ENCODE measurements around the gene STAM2.
"Not testable (repeated sequence)": the region's sequence is repeated elsewhere in the genome, so short reads cannot be mapped to it uniquely, and the experiment has no call there.

The STAM2 gene

DNA sequence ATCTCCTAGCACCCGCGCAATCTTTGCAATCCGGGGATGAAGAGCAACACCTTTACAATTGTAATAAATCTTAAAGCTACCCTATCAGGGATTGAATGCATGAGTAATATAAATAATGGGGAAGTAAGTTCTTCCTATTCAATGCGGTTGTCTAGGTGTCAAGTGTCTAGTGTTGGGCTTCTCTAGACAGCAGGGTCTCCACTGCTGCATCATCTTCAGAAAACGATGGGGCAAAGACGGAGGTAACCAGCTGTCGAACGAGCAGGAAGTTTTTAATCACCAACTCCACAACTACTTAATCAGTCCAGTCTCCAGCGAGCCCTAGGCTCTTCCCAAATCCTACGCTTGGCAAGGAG, 573 bp downstream of the STAM2 start:
- no peak overlapping the region for H4K8ac ChIP-seq (ENCODE audit: low read depth, low read length)
- H2BK15ac ChIP-seq (ENCODE audit: low read length): no peak overlapping the region
- no peak overlapping the region for H3K4ac ChIP-seq (ENCODE audit: low read length)
- peak overlapping the region; percentile 71 for H3K4me2 ChIP-seq (ENCODE audit: insufficient read depth, low read length, poor library complexity, severe bottlenecking)
- H3K18ac ChIP-seq (ENCODE audit: low read length): peak overlapping the region; percentile 97
- peaks cover 0 to 4% of the 10 kb centered on the region in 2 donors for H3K4me1 ChIP-seq (ENCODE audit: control insufficient read depth in 2 of 2, insufficient read depth in 1 of 2, low read depth in 1 of 2, low read length in 2 of 2)
- no peak overlapping the region for H2BK12ac ChIP-seq (ENCODE audit: low read length)
- H2AK5ac ChIP-seq (ENCODE audit: low read depth, low read length): no peak overlapping the region
- peak overlapping the region; percentile 37 for H3K9ac ChIP-seq (ENCODE audit: low read depth, low read length, poor library complexity)
- peak overlapping the region; percentile 66 to 98 for H3K4me3 ChIP-seq (ENCODE audit: low read length in 2 of 2)
- H3K79me1 ChIP-seq (ENCODE audit: low read depth, low read length): no peaks in the 10 kb centered on the region
- peak overlapping the region; percentile 93 for H2BK5ac ChIP-seq (ENCODE audit: low read length)
- no peak for DNase-seq (ENCODE audit: low spot score)
- H2AFZ ChIP-seq (ENCODE audit: low read length): peak overlapping the region; percentile 93
- no peaks in the 10 kb centered on the region for H3K9me3 ChIP-seq (replicated peaks in 1 of 2; ENCODE audit: control insufficient read depth in 2 of 2, insufficient read depth in 1 of 2, low read depth in 1 of 2, low read length in 2 of 2)
- no CpG with 5 or more reads among the region's 10 CpGs for WGBS, 2 donors (ENCODE audit: extremely low coverage in 2 of 2, insufficient read length in 2 of 2, insufficient replicate concordance in 1 of 2)
- peak overlapping the region; percentile 91 for H3K27ac ChIP-seq (replicated peaks; ENCODE audit: low read length)
- no peaks in the 10 kb centered on the region for H3K27me3 ChIP-seq (ENCODE audit: control insufficient read depth in 3 of 3, insufficient read depth in 3 of 3, low read depth in 1 of 3, low read length in 3 of 3)
- no peaks in the 10 kb centered on the region for H3K36me3 ChIP-seq (replicated peaks in 1 of 2; ENCODE audit: control insufficient read depth in 2 of 2, insufficient read depth in 2 of 2, low read length in 2 of 2)
- H4K91ac ChIP-seq (ENCODE audit: low read depth, low read length, poor library complexity): no peak overlapping the region
- no peak overlapping the region for H2BK120ac ChIP-seq (ENCODE audit: low read depth, low read length)
- H3K14ac ChIP-seq (ENCODE audit: low read length): no peak overlapping the region
- peak overlapping the region; percentile 98 for H3K23ac ChIP-seq (ENCODE audit: low read depth, low read length, poor library complexity)

DNA sequence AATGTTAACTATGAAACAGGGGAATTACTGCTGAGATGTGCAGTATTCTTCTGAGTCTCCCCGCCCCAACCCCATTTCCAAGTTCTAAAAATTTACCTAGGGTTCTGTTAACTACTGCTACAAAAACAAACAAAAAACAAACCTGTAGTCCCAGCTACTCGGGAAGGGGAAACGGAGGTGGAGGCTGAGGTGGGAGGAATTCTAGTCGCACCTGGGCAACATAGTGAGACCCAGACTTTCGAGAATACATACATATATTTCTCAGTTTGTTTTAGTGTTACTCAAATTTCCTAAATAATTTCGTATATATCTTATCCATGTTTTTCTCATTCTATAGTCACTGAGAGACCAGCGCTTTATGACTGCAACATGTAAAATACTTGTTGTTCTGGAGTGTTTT, 989 bp downstream of the STAM2 start:
- no peak overlapping the region for H3K14ac ChIP-seq (ENCODE audit: low read length)
- H3K4me2 ChIP-seq (ENCODE audit: insufficient read depth, low read length, poor library complexity, severe bottlenecking): peak overlapping the region; percentile 71
- H2BK15ac ChIP-seq (ENCODE audit: low read length): no peak overlapping the region
- no peak overlapping the region for H4K8ac ChIP-seq (ENCODE audit: low read depth, low read length)
- H3K4me1 ChIP-seq (ENCODE audit: control insufficient read depth in 2 of 2, insufficient read depth in 1 of 2, low read depth in 1 of 2, low read length in 2 of 2): peaks cover 0 to 4% of the 10 kb centered on the region in 2 donors
- H3K27ac ChIP-seq (replicated peaks; ENCODE audit: low read length): no peak overlapping the region
- no peak overlapping the region for H4K91ac ChIP-seq (ENCODE audit: low read depth, low read length, poor library complexity)
- H3K23ac ChIP-seq (ENCODE audit: low read depth, low read length, poor library complexity): no peak overlapping the region
- H2AK5ac ChIP-seq (ENCODE audit: low read depth, low read length): no peak overlapping the region
- no peak overlapping the region for H2BK12ac ChIP-seq (ENCODE audit: low read length)
- H2AFZ ChIP-seq (ENCODE audit: low read length): peak overlapping the region; percentile 93
- peak overlapping the region in 1 of 2 donors; percentile 66 for H3K4me3 ChIP-seq (ENCODE audit: low read length in 2 of 2)
- no peak overlapping the region for H3K4ac ChIP-seq (ENCODE audit: low read length)
- no peaks in the 10 kb centered on the region for H3K36me3 ChIP-seq (replicated peaks in 1 of 2; ENCODE audit: control insufficient read depth in 2 of 2, insufficient read depth in 2 of 2, low read length in 2 of 2)
- no peak overlapping the region for H2BK120ac ChIP-seq (ENCODE audit: low read depth, low read length)
- H3K79me1 ChIP-seq (ENCODE audit: low read depth, low read length): no peaks in the 10 kb centered on the region
- H3K9me3 ChIP-seq (replicated peaks in 1 of 2; ENCODE audit: control insufficient read depth in 2 of 2, insufficient read depth in 1 of 2, low read depth in 1 of 2, low read length in 2 of 2): no peaks in the 10 kb centered on the region
- no peak overlapping the region for H3K18ac ChIP-seq (ENCODE audit: low read length)
- no CpG with 5 or more reads among the region's 7 CpGs for WGBS, 2 donors (ENCODE audit: extremely low coverage in 2 of 2, insufficient read length in 2 of 2, insufficient replicate concordance in 1 of 2)
- no peak overlapping the region for H2BK5ac ChIP-seq (ENCODE audit: low read length)
- no peak overlapping the region for H3K9ac ChIP-seq (ENCODE audit: low read depth, low read length, poor library complexity)
- no peak for DNase-seq (ENCODE audit: low spot score)
- H3K27me3 ChIP-seq (ENCODE audit: control insufficient read depth in 3 of 3, insufficient read depth in 3 of 3, low read depth in 1 of 3, low read length in 3 of 3): no peaks in the 10 kb centered on the region

DNA sequence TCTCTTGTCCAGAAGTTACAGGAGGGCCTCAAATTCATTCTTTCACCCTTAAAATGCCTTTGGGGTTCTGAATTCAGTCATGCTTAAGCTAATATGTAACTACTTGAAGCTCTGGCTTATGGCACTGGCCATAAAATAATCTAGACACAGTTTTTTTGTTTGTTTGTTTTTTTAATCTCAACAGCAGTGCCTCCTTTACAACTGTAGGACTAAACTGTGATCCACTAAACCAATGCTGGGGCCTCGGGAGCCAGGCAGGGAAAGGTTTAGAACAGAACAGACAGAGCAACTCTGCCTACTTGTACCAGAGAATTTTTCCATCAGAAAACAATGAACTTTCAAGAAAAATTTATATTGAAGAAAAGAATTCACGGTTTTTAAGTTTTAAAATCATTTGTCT, 1.7 kb downstream of the STAM2 start:
- Histone ChIP-seq H3K79me1 (ENCODE audit: low read depth, low read length) (no peaks in the 10 kb centered on the region), H3K14ac (ENCODE audit: low read length) (no peak overlapping the region), H2BK5ac (ENCODE audit: low read length) (no peak overlapping the region), H2AFZ (ENCODE audit: low read length) (no peak overlapping the region), H2BK12ac (ENCODE audit: low read length) (no peak overlapping the region), H3K27ac (replicated peaks; ENCODE audit: low read length) (no peak overlapping the region), H2AK5ac (ENCODE audit: low read depth, low read length) (no peak overlapping the region), H4K8ac (ENCODE audit: low read depth, low read length) (no peak overlapping the region), H2BK15ac (ENCODE audit: low read length) (no peak overlapping the region), H3K9ac (ENCODE audit: low read depth, low read length, poor library complexity) (no peak overlapping the region), H2BK120ac (ENCODE audit: low read depth, low read length) (no peak overlapping the region), H3K36me3 (replicated peaks in 1 of 2; ENCODE audit: control insufficient read depth in 2 of 2, insufficient read depth in 2 of 2, low read length in 2 of 2) (no peaks in the 10 kb centered on the region), H4K91ac (ENCODE audit: low read depth, low read length, poor library complexity) (no peak overlapping the region), H3K4me2 (ENCODE audit: insufficient read depth, low read length, poor library complexity, severe bottlenecking) (no peak overlapping the region), H3K4me3 (ENCODE audit: low read length in 2 of 2) (no peak overlapping the region), H3K4ac (ENCODE audit: low read length) (no peak overlapping the region), H3K27me3 (ENCODE audit: control insufficient read depth in 3 of 3, insufficient read depth in 3 of 3, low read depth in 1 of 3, low read length in 3 of 3) (no peaks in the 10 kb centered on the region), H3K23ac (ENCODE audit: low read depth, low read length, poor library complexity) (no peak overlapping the region), H3K18ac (ENCODE audit: low read length) (no peak overlapping the region), H3K4me1 (ENCODE audit: control insufficient read depth in 2 of 2, insufficient read depth in 1 of 2, low read depth in 1 of 2, low read length in 2 of 2) (peaks cover 0 to 4% of the 10 kb centered on the region in 2 donors), H3K9me3 (replicated peaks in 1 of 2; ENCODE audit: control insufficient read depth in 2 of 2, insufficient read depth in 1 of 2, low read depth in 1 of 2, low read length in 2 of 2) (no peaks in the 10 kb centered on the region)
- no peak for DNase-seq (ENCODE audit: low spot score)
- no CpG with 5 or more reads among the region's 2 CpGs for WGBS, 2 donors (ENCODE audit: extremely low coverage in 2 of 2, insufficient read length in 2 of 2, insufficient replicate concordance in 1 of 2)

DNA sequence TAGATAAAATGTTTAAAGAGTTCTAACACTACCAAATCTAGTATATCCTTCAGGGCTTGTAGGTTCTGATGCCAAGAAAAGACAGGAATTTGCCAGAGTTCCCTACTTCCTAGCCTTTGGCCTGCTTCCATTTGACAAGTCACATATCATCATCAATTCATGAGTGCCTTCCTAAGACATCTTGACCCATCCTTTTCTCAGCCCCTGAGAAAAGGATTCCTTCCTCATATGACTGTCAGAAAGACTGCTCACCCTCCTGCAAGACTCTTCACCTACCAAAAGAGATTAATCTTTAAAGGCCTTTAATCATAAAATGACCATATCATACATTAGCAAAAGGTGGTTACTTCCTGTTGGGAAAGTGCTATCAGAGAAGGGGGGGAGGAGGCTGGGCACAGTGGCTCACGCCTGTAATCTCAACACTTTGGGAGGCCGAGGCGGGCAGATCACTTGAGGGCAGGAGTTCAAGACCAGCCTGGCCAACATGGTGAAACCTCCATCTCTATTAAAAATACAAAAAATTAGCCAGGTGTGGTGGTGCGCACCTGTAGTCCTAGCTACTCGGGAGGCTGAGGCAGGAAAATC, 3.3 kb downstream of the STAM2 start:
- H2BK5ac ChIP-seq (ENCODE audit: low read length); H3K4me1 ChIP-seq (ENCODE audit: control insufficient read depth in 2 of 2, insufficient read depth in 1 of 2, low read depth in 1 of 2, low read length in 2 of 2); H2AK5ac ChIP-seq (ENCODE audit: low read depth, low read length); H3K18ac ChIP-seq (ENCODE audit: low read length); H3K9ac ChIP-seq (ENCODE audit: low read depth, low read length, poor library complexity); H2BK120ac ChIP-seq (ENCODE audit: low read depth, low read length); H3K79me1 ChIP-seq (ENCODE audit: low read depth, low read length); H4K8ac ChIP-seq (ENCODE audit: low read depth, low read length); H2BK15ac ChIP-seq (ENCODE audit: low read length); H3K9me3 ChIP-seq (replicated peaks in 1 of 2; ENCODE audit: control insufficient read depth in 2 of 2, insufficient read depth in 1 of 2, low read depth in 1 of 2, low read length in 2 of 2); DNase-seq (ENCODE audit: low spot score); H2BK12ac ChIP-seq (ENCODE audit: low read length); H3K14ac ChIP-seq (ENCODE audit: low read length); H3K23ac ChIP-seq (ENCODE audit: low read depth, low read length, poor library complexity); H3K4me2 ChIP-seq (ENCODE audit: insufficient read depth, low read length, poor library complexity, severe bottlenecking); H3K36me3 ChIP-seq (replicated peaks in 1 of 2; ENCODE audit: control insufficient read depth in 2 of 2, insufficient read depth in 2 of 2, low read length in 2 of 2); H2AFZ ChIP-seq (ENCODE audit: low read length); H3K4me3 ChIP-seq (ENCODE audit: low read length in 2 of 2); H3K4ac ChIP-seq (ENCODE audit: low read length); H3K27ac ChIP-seq (replicated peaks; ENCODE audit: low read length); H4K91ac ChIP-seq (ENCODE audit: low read depth, low read length, poor library complexity); H3K27me3 ChIP-seq (ENCODE audit: control insufficient read depth in 3 of 3, insufficient read depth in 3 of 3, low read depth in 1 of 3, low read length in 3 of 3): not testable (repeated sequence)
- WGBS, 2 donors (ENCODE audit: extremely low coverage in 2 of 2, insufficient read length in 2 of 2, insufficient replicate concordance in 1 of 2): no CpG with 5 or more reads among the region's 5 CpGs
